Measurements from ENCODE around the gene PBX3. TPM values are rescaled to one million over a fixed set of nuclear protein-coding genes. Genes with fewer than 3 reads are reported as not detected.

Gene PBX3
- total RNA-seq, 1 experiment from 2014 or later, result 46.0 TPM

GRCh38 chr9:125890826-125891225 lies 143.7 kb downstream of the PBX3 start:
- H3K79me1 ChIP-seq (ENCODE audit: insufficient read depth, low read depth, low read length, poor library complexity, severe bottlenecking), result no peaks in the 10 kb centered on the region
- Mint-ChIP-seq H3K27me3 (ENCODE audit: low read depth) (no peaks in the 10 kb centered on the region), H3K27ac (no peak overlapping the region), H3K4me3 (peak overlapping the region in 1 of 2 experiments; percentile 42; a peak in 1 of 5 replicates), H3K4me1 (peaks cover 72 to 75% of the 10 kb centered on the region in 2 experiments), H3K9me3 (no peaks in the 10 kb centered on the region), H3K36me3 (ENCODE audit: insufficient read depth in 1 of 3, low read depth in 3 of 3) (no peaks in the 10 kb centered on the region)
- no peak overlapping the region for H3K4me2 ChIP-seq (ENCODE audit: insufficient read depth, insufficient read length, low read length)
- H2BK5ac ChIP-seq (ENCODE audit: insufficient read length, low read length), result no peak overlapping the region
- H2AFZ ChIP-seq (ENCODE audit: low read length), result no peak overlapping the region
- H3K27ac ChIP-seq (ENCODE audit: insufficient read length, low read depth, low read length), result no peak overlapping the region
- no peak overlapping the region for H3T11ph ChIP-seq (ENCODE audit: low read length)
- no peak overlapping the region for H4K5ac ChIP-seq (ENCODE audit: insufficient read length, low read depth, low read length)
- no peaks in the 10 kb centered on the region; the same call in 1 of the 2 replicates for H3K79me2 ChIP-seq (ENCODE audit: insufficient read depth, low read length)
- H2BK12ac ChIP-seq (ENCODE audit: insufficient read length, low read depth, low read length), result no peak overlapping the region
- no peak overlapping the region for H3K14ac ChIP-seq (ENCODE audit: insufficient read depth, low read length)
- no peak overlapping the region for H2AK5ac ChIP-seq (ENCODE audit: insufficient read length, low read length)
- WGBS (ENCODE audit: extremely low coverage, insufficient read length, low lambda C conversion rate), result no CpG with 5 or more reads among the region's 1 CpG
- peaks cover 6% of the 10 kb centered on the region for H3K23me2 ChIP-seq (ENCODE audit: insufficient read length, low read depth, low read length, poor library complexity, severe bottlenecking)
- no peak overlapping the region for H3K56ac ChIP-seq (ENCODE audit: insufficient read length, low read depth, low read length)
- H3K4ac ChIP-seq (ENCODE audit: low read depth, low read length), result no peak overlapping the region
- H3K27me3 ChIP-seq (ENCODE audit: insufficient read depth, low read length), result no peaks in the 10 kb centered on the region
- no peak for TF ChIP-seq CTCF (conservative IDR thresholded peaks at IDR 0.05)
- no peak overlapping the region for H4K91ac ChIP-seq (ENCODE audit: insufficient read length, low read depth, low read length)
- H4K20me1 ChIP-seq (ENCODE audit: control insufficient read depth, insufficient read depth, insufficient read length), result no peaks in the 10 kb centered on the region
- H2BK15ac ChIP-seq (ENCODE audit: low read depth, low read length), result no peak overlapping the region
- H3K23ac ChIP-seq (ENCODE audit: insufficient read length, low read depth, low read length), result no peak overlapping the region
- no peak overlapping the region for H3K18ac ChIP-seq (ENCODE audit: insufficient read length, low read depth, low read length)
- H2BK120ac ChIP-seq (ENCODE audit: low read depth, low read length, poor library complexity, severe bottlenecking), result no peak overlapping the region
- H3K4me1 ChIP-seq (ENCODE audit: insufficient read depth, low read length), result peaks cover 2% of the 10 kb centered on the region; the same call in 1 of the 2 replicates
- no peak overlapping the region for H4K8ac ChIP-seq (replicated peaks; ENCODE audit: insufficient read length, low read depth, low read length)
- H3K9ac ChIP-seq (ENCODE audit: extremely low read depth, insufficient read length, low read length), result no peak overlapping the region
- H2BK20ac ChIP-seq (ENCODE audit: low read depth, low read length, poor library complexity, severe bottlenecking), result no peak overlapping the region
- no peak for DNase-seq
- no peaks in the 10 kb centered on the region for H3K9me3 ChIP-seq (ENCODE audit: control insufficient read depth, low read depth, low read length)
